ENCODE data around the gene RETREG3.

- TF ChIP-seq, protein P1, sequence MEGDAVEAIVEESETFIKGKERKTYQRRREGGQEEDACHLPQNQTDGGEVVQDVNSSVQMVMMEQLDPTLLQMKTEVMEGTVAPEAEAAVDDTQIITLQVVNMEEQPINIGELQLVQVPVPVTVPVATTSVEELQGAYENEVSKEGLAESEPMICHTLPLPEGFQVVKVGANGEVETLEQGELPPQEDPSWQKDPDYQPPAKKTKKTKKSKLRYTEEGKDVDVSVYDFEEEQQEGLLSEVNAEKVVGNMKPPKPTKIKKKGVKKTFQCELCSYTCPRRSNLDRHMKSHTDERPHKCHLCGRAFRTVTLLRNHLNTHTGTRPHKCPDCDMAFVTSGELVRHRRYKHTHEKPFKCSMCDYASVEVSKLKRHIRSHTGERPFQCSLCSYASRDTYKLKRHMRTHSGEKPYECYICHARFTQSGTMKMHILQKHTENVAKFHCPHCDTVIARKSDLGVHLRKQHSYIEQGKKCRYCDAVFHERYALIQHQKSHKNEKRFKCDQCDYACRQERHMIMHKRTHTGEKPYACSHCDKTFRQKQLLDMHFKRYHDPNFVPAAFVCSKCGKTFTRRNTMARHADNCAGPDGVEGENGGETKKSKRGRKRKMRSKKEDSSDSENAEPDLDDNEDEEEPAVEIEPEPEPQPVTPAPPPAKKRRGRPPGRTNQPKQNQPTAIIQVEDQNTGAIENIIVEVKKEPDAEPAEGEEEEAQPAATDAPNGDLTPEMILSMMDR (IDR thresholded peaks at IDR 0.05): no peak
- no peak for TF ChIP-seq EZH2 (IDR thresholded peaks at IDR 0.05; ENCODE audit: borderline replicate concordance, insufficient read depth, low read depth, low read length, poor library complexity, severe bottlenecking)
Observed at GRCh38 chr17:42554250-42555121, 54.7 kb downstream of the RETREG3 start.

All from B cell (primary cell).